ENCODE results near the gene GSTK1. TPM values are rescaled to one million over a fixed set of nuclear protein-coding genes. Genes with fewer than 3 reads are reported as not detected.
"Not testable (repeated sequence)": the region's sequence is repeated elsewhere in the genome, so short reads cannot be mapped to it uniquely, and the experiment has no call there.

GSTK1 gene
- total RNA-seq, 2 experiments from 2014 or later: 218 to 224 TPM

GRCh38 chr7:143287339-143287934, 24.2 kb downstream of the GSTK1 start:
- Mint-ChIP-seq H3K9me3 (no peaks in the 10 kb centered on the region), H3K27ac (peak overlapping the region; percentile 97), H3K4me3 (peak overlapping the region; percentile 93), H3K27me3 (no peaks in the 10 kb centered on the region), H3K4me1 (ENCODE audit: low read depth) (peaks cover 45% of the 10 kb centered on the region), H3K36me3 (peaks cover 33% of the 10 kb centered on the region)
- POLR2A ChIA-PET: interaction anchor here (0.5 to 2.1 kb wide), 16 partner anchors 8 to 479 kb away, joined by 3 to 14 read pairs (median 4); partner anchors contain the start of genes CLCN1 and GSTK1
- no peak for DNase-seq
- intact Hi-C loops (cut with micrococcal nuclease): no loop called here
- CTCF ChIA-PET: interaction anchor here (0.9 to 2.1 kb wide), 12 partner anchors 8 to 92 kb away, joined by 3 to 13 read pairs (median 4); partner anchors contain the start of gene GSTK1

- Mint-ChIP-seq H3K27ac (peak within 1 kb of the TSS; percentile 97), H3K4me3 (peak within 1 kb of the TSS; percentile 93), H3K9me3 (no peaks in the 10 kb centered on the region), H3K27me3 (no peaks in the 10 kb centered on the region), H3K36me3 (peaks cover 36% of the 10 kb centered on the region), H3K4me1 (ENCODE audit: low read depth) (peaks cover 44% of the 10 kb centered on the region)
- peak; percentile 99 for DNase-seq
- ChIA-PET POLR2A (interaction anchor here (0.5 to 2.1 kb wide), 17 partner anchors 8 to 480 kb away, joined by 3 to 14 read pairs (median 4); partner anchors contain the start of genes CLCN1 and GSTK1), CTCF (interaction anchor here (0.9 to 2.1 kb wide), 12 partner anchors 9 to 91 kb away, joined by 3 to 13 read pairs (median 4); partner anchors contain the start of gene GSTK1)
- intact Hi-C loops (cut with micrococcal nuclease): loop anchor here (1.0 kb wide), 4 partner anchors 9 to 479 kb away; partner anchors contain the start of genes GSTK1 and ZYX
Measured at GRCh38 chr7:143287935-143288826, 24.9 kb downstream of the GSTK1 start, which contains the start of gene CASP2. Gene CASP2 (plus strand): TSS chr7:143288351. CDS start chr7:143288456, 105 bp downstream.

GRCh38 chr7:143288836-143289235, 25.6 kb downstream of the GSTK1 start:
- CTCF ChIA-PET: interaction anchor here (0.7 to 4.3 kb wide), 6 partner anchors 9 to 48 kb away, joined by 3 to 53 read pairs (median 5); no protein-coding TSS in a partner anchor

GRCh38 chr7:143289421-143289820, 26.2 kb downstream of the GSTK1 start:
- CTCF ChIA-PET: interaction anchor here (0.7 to 4.3 kb wide), 10 partner anchors 10 to 774 kb away, joined by 3 to 53 read pairs (median 5); partner anchors contain the start of gene GSTK1
- peak overlapping the region; percentile 93 for H3K4me3 Mint-ChIP-seq
- DNase-seq: no peak
- peak overlapping the region; percentile 97 for H3K27ac Mint-ChIP-seq
- intact Hi-C loops (cut with micrococcal nuclease): loop anchor here (1.0 kb wide), 2 partner anchors 44 to 49 kb away; no protein-coding TSS in a partner anchor
- no peaks in the 10 kb centered on the region for H3K27me3 Mint-ChIP-seq
- H3K9me3 Mint-ChIP-seq: no peaks in the 10 kb centered on the region
- H3K36me3 Mint-ChIP-seq: peaks cover 48% of the 10 kb centered on the region
- POLR2A ChIA-PET: interaction anchor here (0.6 to 1.8 kb wide), 8 partner anchors 9 to 705 kb away, joined by 3 to 9 read pairs (median 6); partner anchors contain the start of gene GSTK1
- peaks cover 41% of the 10 kb centered on the region for H3K4me1 Mint-ChIP-seq (ENCODE audit: low read depth)

More at GRCh38 chr7:143288836-143289235, 25.6 kb downstream of the GSTK1 start:
- no peak for DNase-seq
- Mint-ChIP-seq H3K4me1 (ENCODE audit: low read depth) (peaks cover 41% of the 10 kb centered on the region), H3K4me3 (peak overlapping the region; percentile 93), H3K9me3 (no peaks in the 10 kb centered on the region), H3K27me3 (no peaks in the 10 kb centered on the region), H3K36me3 (peaks cover 43% of the 10 kb centered on the region), H3K27ac (peak overlapping the region; percentile 97)
- intact Hi-C loops (cut with micrococcal nuclease): loop anchor here (1.0 kb wide), 6 partner anchors 10 to 480 kb away; partner anchors contain the start of genes GSTK1 and ZYX
- POLR2A ChIA-PET: interaction anchor here (1.0 to 2.1 kb wide), 6 partner anchors 9 to 49 kb away, joined by 6 to 14 read pairs (median 8); partner anchors contain the start of gene GSTK1

- Mint-ChIP-seq H3K27ac (peak overlapping the region; percentile 97), H3K36me3 (peaks cover 53% of the 10 kb centered on the region), H3K4me3 (peak overlapping the region; percentile 93), H3K4me1 (ENCODE audit: low read depth) (peaks cover 44% of the 10 kb centered on the region)
- POLR2A ChIA-PET: interaction anchor here (0.9 to 1.8 kb wide), 7 partner anchors 9 to 49 kb away, joined by 3 to 9 read pairs (median 7); partner anchors contain the start of gene GSTK1
- DNase-seq, H3K27me3 Mint-ChIP-seq, H3K9me3 Mint-ChIP-seq: not testable (repeated sequence)
- CTCF ChIA-PET: interaction anchor here (0.7 to 4.3 kb wide), 10 partner anchors 10 to 774 kb away, joined by 3 to 53 read pairs (median 5); partner anchors contain the start of gene GSTK1
- intact Hi-C loops (cut with micrococcal nuclease): loop anchor here (1.0 kb wide), 2 partner anchors 45 to 50 kb away; no protein-coding TSS in a partner anchor
Measured at GRCh38 chr7:143289888-143290287, 26.6 kb downstream of the GSTK1 start.

- CTCF ChIA-PET: interaction anchor here (0.9 to 4.3 kb wide), 7 partner anchors 9 to 90 kb away, joined by 3 to 53 read pairs (median 7); no protein-coding TSS in a partner anchor
- Mint-ChIP-seq H3K27ac (peak overlapping the region; percentile 97), H3K9me3 (no peaks in the 10 kb centered on the region), H3K4me3 (peak overlapping the region; percentile 93), H3K27me3 (no peaks in the 10 kb centered on the region), H3K4me1 (ENCODE audit: low read depth) (peaks cover 48% of the 10 kb centered on the region), H3K36me3 (peaks cover 57% of the 10 kb centered on the region)
- intact Hi-C loops (cut with micrococcal nuclease): no loop called here
- DNase-seq: no peak
- POLR2A ChIA-PET: interaction anchor here (0.9 to 1.8 kb wide), 5 partner anchors 9 to 50 kb away, joined by 3 to 9 read pairs (median 5); partner anchors contain the start of gene GSTK1
Measured at GRCh38 chr7:143290293-143290692, 27.1 kb downstream of the GSTK1 start.

GRCh38 chr7:143292876-143293275, 29.6 kb downstream of the GSTK1 start:
- H3K4me1 Mint-ChIP-seq (ENCODE audit: low read depth): peaks cover 61% of the 10 kb centered on the region
- CTCF ChIA-PET: interaction anchor here (0.8 to 4.3 kb wide), 5 partner anchors 12 to 88 kb away, joined by 3 to 53 read pairs (median 5); no protein-coding TSS in a partner anchor
- no peak overlapping the region for H3K27ac Mint-ChIP-seq
- no peak for DNase-seq
- no peaks in the 10 kb centered on the region for H3K9me3 Mint-ChIP-seq
- peaks cover 78% of the 10 kb centered on the region for H3K36me3 Mint-ChIP-seq
- POLR2A ChIA-PET: interaction anchor here (1.0 to 1.4 kb wide), 2 partner anchors 17 to 48 kb away, joined by 3 read pairs; no protein-coding TSS in a partner anchor
- no peak overlapping the region for H3K4me3 Mint-ChIP-seq
- H3K27me3 Mint-ChIP-seq: no peaks in the 10 kb centered on the region
- intact Hi-C loops (cut with micrococcal nuclease): no loop called here

- no peak overlapping the region for H3K4me3 Mint-ChIP-seq
- ChIA-PET POLR2A (interaction anchor here (0.6 to 1.8 kb wide), 2 partner anchors 11 to 51 kb away, joined by 3 to 4 read pairs; no protein-coding TSS in a partner anchor), CTCF (interaction anchor here (0.9 to 9.6 kb wide), 5 partner anchors 10 to 84 kb away, joined by 3 to 123 read pairs (median 6); no protein-coding TSS in a partner anchor)
- H3K27me3 Mint-ChIP-seq: no peaks in the 10 kb centered on the region
- DNase-seq: no peak
- intact Hi-C loops (cut with micrococcal nuclease): no loop called here
- peaks cover 64% of the 10 kb centered on the region for H3K4me1 Mint-ChIP-seq (ENCODE audit: low read depth)
- peak overlapping the region; percentile 24 for H3K27ac Mint-ChIP-seq
- H3K36me3 Mint-ChIP-seq: peaks cover 83% of the 10 kb centered on the region
- H3K9me3 Mint-ChIP-seq: no peaks in the 10 kb centered on the region
Measured at GRCh38 chr7:143295870-143296269, 32.6 kb downstream of the GSTK1 start.

GRCh38 chr7:143296686-143297085, 33.4 kb downstream of the GSTK1 start:
- H3K36me3 Mint-ChIP-seq: peaks cover 84% of the 10 kb centered on the region
- ChIA-PET CTCF (interaction anchor here (0.9 to 9.6 kb wide), 7 partner anchors 9 to 83 kb away, joined by 3 to 123 read pairs (median 3); no protein-coding TSS in a partner anchor), POLR2A (interaction anchor here (1.8 kb wide), 1 partner anchor 52 kb away, joined by 4 read pairs; no protein-coding TSS in a partner anchor)
- H3K27ac Mint-ChIP-seq: no peak overlapping the region
- no peaks in the 10 kb centered on the region for H3K27me3 Mint-ChIP-seq
- no peak overlapping the region for H3K4me3 Mint-ChIP-seq
- DNase-seq: no peak
- peaks cover 61% of the 10 kb centered on the region for H3K4me1 Mint-ChIP-seq (ENCODE audit: low read depth)
- no peaks in the 10 kb centered on the region for H3K9me3 Mint-ChIP-seq
- intact Hi-C loops (cut with micrococcal nuclease): no loop called here

GRCh38 chr7:143299346-143299745, 36.1 kb downstream of the GSTK1 start:
- POLR2A ChIA-PET: interaction anchor here (0.9 to 2.4 kb wide), 6 partner anchors 9 to 41 kb away, joined by 3 to 7 read pairs (median 6); partner anchors contain the start of genes CASP2 and GSTK1
- Mint-ChIP-seq H3K27me3 (no peaks in the 10 kb centered on the region), H3K4me1 (ENCODE audit: low read depth) (peaks cover 50% of the 10 kb centered on the region), H3K4me3 (no peak overlapping the region), H3K9me3 (no peaks in the 10 kb centered on the region), H3K27ac (no peak overlapping the region), H3K36me3 (peaks cover 84% of the 10 kb centered on the region)
- DNase-seq: no peak
- intact Hi-C loops (cut with micrococcal nuclease): no loop called here
- CTCF ChIA-PET: interaction anchor here (0.8 to 9.6 kb wide), 26 partner anchors 9 to 829 kb away, joined by 3 to 123 read pairs (median 5); partner anchors contain the start of genes CASP2, CLCN1, GSTK1 and TAS2R40
